Testis (tissue), 2 donors: ENCODE data around the gene RNASEH2A.

ENCODE experiments used
- POLR2A ChIP-seq: fragments of 450-650 bp; IDR thresholded peaks from one replicate; pipeline ENCODE4 v1.6.1; 2017; ENCODE audit warnings: antibody characterized with exemption, mild to moderate bottlenecking, moderate library complexity
- TF ChIP-seq, protein P1 (sequence below), 3 experiments: fragments of 450-650 bp in 2 of 3; fragments of 200-600 bp in 1 of 3; sonication (generic) in 1 of 3; IDR thresholded peaks; one replicate each; pipeline ENCODE4 v1.5.1; 2016 to 2019; ENCODE audit warnings: antibody characterized with exemption in 3 of 3, mild to moderate bottlenecking in 2 of 3, moderate library complexity in 1 of 3

DNA sequence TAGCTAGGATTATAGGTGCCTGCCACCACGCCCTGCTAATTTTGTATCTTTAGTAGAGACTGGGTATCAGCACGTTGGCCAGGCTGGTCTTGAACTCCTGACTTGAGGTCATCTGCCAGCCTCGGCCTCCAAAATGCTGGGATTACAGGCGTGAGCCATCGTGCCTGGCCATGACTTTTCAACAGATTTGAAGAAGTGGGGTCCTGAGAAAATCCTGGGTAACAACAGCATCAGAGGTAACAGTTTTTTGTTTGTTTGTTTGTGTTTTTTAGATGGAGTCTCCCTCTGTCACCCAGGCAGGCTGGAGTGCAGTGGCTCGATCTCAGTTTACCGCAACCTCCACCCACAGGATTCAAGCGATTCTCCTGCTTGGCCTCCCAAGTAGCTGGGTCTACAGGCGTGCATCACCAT, 11.4 kb upstream of the RNASEH2A start:
- TF ChIP-seq, protein P1, sequence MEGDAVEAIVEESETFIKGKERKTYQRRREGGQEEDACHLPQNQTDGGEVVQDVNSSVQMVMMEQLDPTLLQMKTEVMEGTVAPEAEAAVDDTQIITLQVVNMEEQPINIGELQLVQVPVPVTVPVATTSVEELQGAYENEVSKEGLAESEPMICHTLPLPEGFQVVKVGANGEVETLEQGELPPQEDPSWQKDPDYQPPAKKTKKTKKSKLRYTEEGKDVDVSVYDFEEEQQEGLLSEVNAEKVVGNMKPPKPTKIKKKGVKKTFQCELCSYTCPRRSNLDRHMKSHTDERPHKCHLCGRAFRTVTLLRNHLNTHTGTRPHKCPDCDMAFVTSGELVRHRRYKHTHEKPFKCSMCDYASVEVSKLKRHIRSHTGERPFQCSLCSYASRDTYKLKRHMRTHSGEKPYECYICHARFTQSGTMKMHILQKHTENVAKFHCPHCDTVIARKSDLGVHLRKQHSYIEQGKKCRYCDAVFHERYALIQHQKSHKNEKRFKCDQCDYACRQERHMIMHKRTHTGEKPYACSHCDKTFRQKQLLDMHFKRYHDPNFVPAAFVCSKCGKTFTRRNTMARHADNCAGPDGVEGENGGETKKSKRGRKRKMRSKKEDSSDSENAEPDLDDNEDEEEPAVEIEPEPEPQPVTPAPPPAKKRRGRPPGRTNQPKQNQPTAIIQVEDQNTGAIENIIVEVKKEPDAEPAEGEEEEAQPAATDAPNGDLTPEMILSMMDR (IDR thresholded peaks at IDR 0.05), result no peak
- no peak for TF ChIP-seq POLR2A
